Lung microvascular endothelial cell (primary cell): Measurements from ENCODE around the gene NHERF1. TPM values are rescaled to one million over a fixed set of nuclear protein-coding genes. Genes with fewer than 3 reads are reported as not detected.
A peak's percentile ranks its signal among the peaks of the same experiment; 100 is the strongest.

ENCODE experiments used
- DNase-seq, 2 donors: peaks; one replicate each; pipeline versions ENCODE4 v3.0.0 to v3.0.0-alpha.2; 2010; ENCODE audit warnings: low read depth in 2 of 2
- total RNA-seq: library from RNA; depleted of rRNA; stranded (reverse); fragments of >200 nt; gene quantifications from 2 replicates; pipeline ENCODE4 v1.2.1, GENCODE V29; 2014

NHERF1 gene
- total RNA-seq: 4.4 and 4.6 TPM in 2 replicates

- DNase-seq: peak; percentile 90 to 92
Observed at GRCh38 chr17:74748529-74749278, at the start of gene NHERF1. Gene NHERF1, plus strand, starts transcription at chr17:74748628. Its CDS starts 219 bp downstream, at chr17:74748847.

GRCh38 chr17:74699236-74699635 lies 49.2 kb upstream of the NHERF1 start:
- DNase-seq: no peak

GRCh38 chr17:74702116-74702871 lies 46.1 kb upstream of the NHERF1 start:
- DNase-seq: no peak

- DNase-seq: no peak
Observed at GRCh38 chr17:74703311-74703710, 45.1 kb upstream of the NHERF1 start.

GRCh38 chr17:74704544-74704943 lies 43.9 kb upstream of the NHERF1 start:
- DNase-seq: no peak

- DNase-seq: no peak
Observed at GRCh38 chr17:74711058-74711824, 37.2 kb upstream of the NHERF1 start.

GRCh38 chr17:74712301-74712700 lies 36.1 kb upstream of the NHERF1 start:
- DNase-seq: no peak

- no peak for DNase-seq
Observed at GRCh38 chr17:74712756-74713155, 35.7 kb upstream of the NHERF1 start, which contains the start of gene CD300LF. Gene CD300LF, minus strand, starts transcription at chr17:74712923. Its CDS starts 57 bp downstream, at chr17:74712866.

- no peak for DNase-seq
Observed at GRCh38 chr17:74713171-74713755, 35.2 kb upstream of the NHERF1 start.

- no peak for DNase-seq
Observed at GRCh38 chr17:74715144-74715543, 33.3 kb upstream of the NHERF1 start.

GRCh38 chr17:74720506-74720905 lies 27.9 kb upstream of the NHERF1 start:
- DNase-seq: no peak

- DNase-seq: no peak
Observed at GRCh38 chr17:74722782-74723181, 25.6 kb upstream of the NHERF1 start.

- DNase-seq: no peak
Observed at GRCh38 chr17:74723891-74724290, 24.5 kb upstream of the NHERF1 start.

- DNase-seq: no peak
Observed at GRCh38 chr17:74725111-74725510, 23.3 kb upstream of the NHERF1 start.

GRCh38 chr17:74728033-74728701 lies 20.3 kb upstream of the NHERF1 start:
- DNase-seq: no peak

- DNase-seq: no peak
Observed at GRCh38 chr17:74728702-74729075, 19.7 kb upstream of the NHERF1 start.

GRCh38 chr17:74729368-74729767 lies 19.1 kb upstream of the NHERF1 start:
- DNase-seq: no peak

GRCh38 chr17:74729866-74730265 lies 18.6 kb upstream of the NHERF1 start:
- no peak for DNase-seq

GRCh38 chr17:74730491-74731346 lies 17.7 kb upstream of the NHERF1 start:
- no peak for DNase-seq

GRCh38 chr17:74731347-74731605 lies 17.2 kb upstream of the NHERF1 start:
- DNase-seq: no peak
